HG03139 (cell line): ENCODE data around the gene CDCP1.

ENCODE experiments used
- ATAC-seq: cut with Tn5 transposase; IDR thresholded peaks from one replicate; pipeline ENCODE4 v1.9.1; 2021; ENCODE audit not compliant: unreplicated experiment

CDCP1 gene, protein sequence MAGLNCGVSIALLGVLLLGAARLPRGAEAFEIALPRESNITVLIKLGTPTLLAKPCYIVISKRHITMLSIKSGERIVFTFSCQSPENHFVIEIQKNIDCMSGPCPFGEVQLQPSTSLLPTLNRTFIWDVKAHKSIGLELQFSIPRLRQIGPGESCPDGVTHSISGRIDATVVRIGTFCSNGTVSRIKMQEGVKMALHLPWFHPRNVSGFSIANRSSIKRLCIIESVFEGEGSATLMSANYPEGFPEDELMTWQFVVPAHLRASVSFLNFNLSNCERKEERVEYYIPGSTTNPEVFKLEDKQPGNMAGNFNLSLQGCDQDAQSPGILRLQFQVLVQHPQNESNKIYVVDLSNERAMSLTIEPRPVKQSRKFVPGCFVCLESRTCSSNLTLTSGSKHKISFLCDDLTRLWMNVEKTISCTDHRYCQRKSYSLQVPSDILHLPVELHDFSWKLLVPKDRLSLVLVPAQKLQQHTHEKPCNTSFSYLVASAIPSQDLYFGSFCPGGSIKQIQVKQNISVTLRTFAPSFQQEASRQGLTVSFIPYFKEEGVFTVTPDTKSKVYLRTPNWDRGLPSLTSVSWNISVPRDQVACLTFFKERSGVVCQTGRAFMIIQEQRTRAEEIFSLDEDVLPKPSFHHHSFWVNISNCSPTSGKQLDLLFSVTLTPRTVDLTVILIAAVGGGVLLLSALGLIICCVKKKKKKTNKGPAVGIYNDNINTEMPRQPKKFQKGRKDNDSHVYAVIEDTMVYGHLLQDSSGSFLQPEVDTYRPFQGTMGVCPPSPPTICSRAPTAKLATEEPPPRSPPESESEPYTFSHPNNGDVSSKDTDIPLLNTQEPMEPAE

GRCh38 chr3:45145681-45146614 is at the start of gene CDCP1:
Gene CDCP1, minus strand, starts transcription at chr3:45146378. Its CDS starts 91 bp downstream, at chr3:45146287.
- no peak for ATAC-seq

DNA sequence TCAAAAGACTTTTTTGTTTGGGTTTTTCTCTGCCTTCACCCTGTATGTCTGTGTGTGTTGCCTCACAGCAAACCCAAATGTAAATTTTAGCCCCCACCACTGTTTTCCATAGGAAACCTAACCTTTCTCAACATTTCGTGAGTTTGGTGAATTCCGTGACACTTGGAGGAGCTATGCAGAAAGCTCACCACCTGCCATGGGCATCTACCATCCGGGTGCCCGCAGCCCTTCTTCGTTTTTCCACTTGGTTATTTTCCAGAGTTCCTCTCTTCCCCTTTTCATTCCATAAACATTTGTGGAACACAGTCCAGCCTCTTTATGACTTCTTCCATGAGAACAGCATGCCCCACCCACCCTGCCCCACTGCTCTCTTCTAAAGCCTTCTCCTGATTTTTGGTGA is 48.6 kb upstream of the CDCP1 start:
- ATAC-seq = no peak

DNA sequence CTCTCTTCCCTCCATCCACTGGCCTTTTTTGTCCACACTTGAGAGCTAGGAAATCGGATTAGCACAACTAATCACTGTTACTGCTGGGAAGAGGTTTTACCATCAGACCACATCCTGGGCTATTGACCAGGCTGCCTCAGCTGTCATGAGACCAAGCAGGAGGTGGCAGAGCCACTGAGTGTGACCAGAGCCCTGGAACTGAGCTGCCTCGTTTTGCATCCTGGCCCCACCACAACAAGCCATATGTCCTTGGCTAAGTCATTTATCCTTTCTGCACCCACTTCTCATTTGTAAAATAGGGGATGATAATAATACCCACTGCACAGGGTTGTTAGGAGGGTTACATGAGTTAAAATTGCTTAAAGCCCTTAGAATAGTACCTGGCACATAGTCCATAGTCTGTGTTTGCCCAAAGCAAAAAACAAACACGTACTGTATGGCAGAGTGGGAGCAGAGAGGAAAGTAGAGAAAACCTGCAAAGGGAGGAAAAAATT is 45.8 kb upstream of the CDCP1 start:
- no peak for ATAC-seq

GRCh38 chr3:45191424-45191823 is 45.2 kb upstream of the CDCP1 start:
- ATAC-seq = no peak

- ATAC-seq = no peak
Observed at GRCh38 chr3:45188719-45189659, 42.8 kb upstream of the CDCP1 start.

GRCh38 chr3:45187694-45188141 is 41.5 kb upstream of the CDCP1 start:
- no peak for ATAC-seq

GRCh38 chr3:45186871-45187270 is 40.7 kb upstream of the CDCP1 start:
- ATAC-seq = no peak

DNA sequence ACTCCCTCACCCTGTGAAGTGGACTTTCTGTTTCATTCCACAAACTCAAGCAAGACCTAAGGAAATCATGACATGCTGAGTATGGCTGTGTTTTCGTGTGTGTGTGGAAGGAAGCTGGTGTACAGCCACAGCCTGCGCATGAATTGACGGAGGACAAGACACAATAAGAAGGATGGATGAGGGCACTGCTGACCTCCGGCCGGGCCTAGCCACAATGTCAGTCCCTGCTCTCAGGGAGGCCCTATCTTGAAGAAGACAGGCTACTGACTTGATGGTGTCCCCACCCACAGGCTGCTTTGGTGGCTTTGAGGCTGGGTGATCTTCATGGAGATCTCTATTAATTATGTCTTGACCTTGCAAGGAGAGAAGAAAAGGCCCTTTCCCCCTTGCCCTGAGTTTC is 39.3 kb upstream of the CDCP1 start:
- no peak for ATAC-seq

DNA sequence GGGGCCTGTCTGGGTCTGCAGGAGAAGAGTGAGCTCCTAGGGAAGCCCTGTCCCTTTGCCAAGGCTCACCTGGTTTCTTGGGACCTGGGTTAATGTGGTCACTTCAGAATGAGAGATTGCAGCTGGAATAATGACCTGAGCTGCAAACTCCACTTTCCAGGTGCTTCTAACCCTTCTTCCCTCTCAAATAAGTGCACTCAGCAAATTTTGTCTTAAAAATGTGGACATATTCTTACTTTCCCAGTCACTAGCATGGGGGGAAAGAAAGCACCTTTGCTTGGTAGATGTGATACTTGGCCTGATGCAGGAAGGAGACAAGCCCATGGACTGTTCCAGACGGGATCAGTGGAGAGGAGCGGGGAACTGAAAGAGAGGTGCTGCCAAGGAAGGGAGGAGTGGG is 38.9 kb upstream of the CDCP1 start:
- ATAC-seq = no peak

DNA sequence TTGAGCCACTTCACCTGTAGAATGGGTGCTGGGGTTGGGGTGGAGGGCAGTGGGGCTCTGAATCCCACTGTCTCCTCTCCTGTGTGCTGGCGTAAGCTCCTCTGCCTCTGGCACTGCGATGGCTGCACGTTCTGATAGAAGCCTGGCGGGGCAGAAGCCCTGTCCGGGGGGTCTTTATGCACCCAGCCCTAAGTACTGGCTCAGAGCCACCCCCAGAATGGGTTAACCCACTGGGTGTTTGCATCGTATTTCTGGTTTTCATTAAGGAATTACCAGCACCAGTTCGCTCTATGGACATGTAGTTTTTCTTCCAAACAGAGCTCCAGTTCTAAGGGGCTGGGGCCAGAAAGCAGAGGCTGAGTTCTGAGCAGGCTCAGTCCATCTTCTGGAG is 37.7 kb upstream of the CDCP1 start:
- no peak for ATAC-seq

GRCh38 chr3:45182915-45183871 is 37.0 kb upstream of the CDCP1 start:
- ATAC-seq = no peak

- ATAC-seq = no peak
Observed at GRCh38 chr3:45181496-45181895, 35.3 kb upstream of the CDCP1 start.

GRCh38 chr3:45180899-45181298 is 34.7 kb upstream of the CDCP1 start:
- ATAC-seq = no peak

- no peak for ATAC-seq
Observed at GRCh38 chr3:45180051-45180450, 33.9 kb upstream of the CDCP1 start.

DNA sequence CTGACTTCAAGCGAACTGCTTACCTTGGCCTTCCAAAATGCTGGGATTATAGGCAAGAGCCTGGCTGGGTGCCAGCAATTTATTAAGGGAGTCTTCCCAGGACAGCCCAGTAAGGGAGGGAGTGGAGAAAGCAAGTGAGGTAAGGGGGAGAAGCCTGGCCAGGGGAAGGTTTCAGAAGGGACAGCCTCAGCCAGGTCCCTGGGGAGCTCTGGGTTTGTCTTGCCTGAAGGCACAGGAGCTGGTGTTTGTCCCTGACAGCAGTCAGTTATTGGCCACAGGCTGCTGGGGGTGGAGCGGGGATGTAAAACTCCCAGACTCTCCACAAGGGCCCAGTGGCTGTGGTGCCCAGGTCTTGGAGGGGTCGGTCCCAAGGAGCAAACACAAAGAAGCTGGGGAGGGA is 33.0 kb upstream of the CDCP1 start:
- no peak for ATAC-seq

DNA sequence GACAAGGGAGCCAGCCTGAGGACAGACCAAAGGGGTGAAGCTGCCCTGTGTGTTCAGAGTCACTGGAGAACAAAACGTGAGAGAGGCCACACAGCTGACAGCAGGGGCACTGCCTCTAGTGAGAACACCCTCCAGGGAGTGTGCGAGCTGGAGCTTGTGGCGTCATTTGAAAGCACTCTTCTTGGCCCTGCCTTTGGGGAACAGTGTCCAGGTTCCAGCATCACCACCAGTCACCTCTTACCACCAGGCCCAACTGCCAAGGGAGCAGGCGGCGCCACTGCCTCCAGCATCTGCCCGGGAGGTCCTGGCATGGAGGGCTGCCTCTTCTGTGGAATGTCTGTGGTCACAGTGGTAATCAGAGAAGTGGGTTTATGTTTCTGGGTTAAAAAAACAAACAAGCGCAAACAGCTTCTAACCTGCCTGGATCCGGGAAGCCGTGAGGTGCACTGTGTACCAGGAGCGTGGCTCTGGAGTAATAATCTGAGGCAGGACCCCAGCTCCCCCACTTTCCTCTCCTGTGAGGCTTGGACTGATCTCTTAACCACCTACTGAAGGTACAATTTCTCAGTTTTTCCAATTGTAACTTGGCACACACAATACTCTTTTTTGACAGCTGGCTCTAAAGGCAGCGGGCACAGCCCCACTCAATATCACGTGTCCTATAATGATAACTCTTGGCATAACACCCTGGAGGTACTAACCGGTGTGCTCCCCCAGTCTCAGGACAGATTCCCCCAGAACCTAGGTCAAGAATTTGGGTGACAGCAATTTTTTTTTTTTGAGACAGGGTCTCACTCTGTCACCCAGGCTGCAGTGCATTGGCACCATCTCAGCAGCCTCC is 32.2 kb upstream of the CDCP1 start:
- ATAC-seq = no peak

GRCh38 chr3:45176912-45177311 is 30.7 kb upstream of the CDCP1 start:
- ATAC-seq = no peak

DNA sequence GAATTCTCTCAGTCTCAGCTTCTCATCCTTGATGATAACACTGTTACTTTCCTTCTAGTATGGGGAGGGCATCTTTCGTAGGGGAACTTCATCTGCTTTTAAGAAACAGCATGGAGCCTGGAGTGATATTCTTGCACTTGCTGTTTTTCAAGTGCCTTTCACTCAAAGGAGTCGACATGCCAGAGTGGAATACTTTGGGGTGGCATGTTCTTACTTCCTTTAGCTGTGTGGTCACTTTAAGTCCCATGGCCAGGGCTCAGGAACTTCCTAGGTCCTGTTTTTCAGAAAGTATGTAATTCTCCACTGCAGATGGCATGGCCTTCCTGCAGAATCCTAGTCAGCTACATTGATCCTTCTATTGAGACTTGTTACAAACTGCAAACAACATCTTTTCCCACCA is 28.1 kb upstream of the CDCP1 start:
- no peak for ATAC-seq
